Renal cortical epithelial cell (primary cell): ENCODE data around the gene FLG2. TPM values are rescaled to one million over a fixed set of nuclear protein-coding genes. Genes with fewer than 3 reads are reported as not detected.
"Not testable (repeated sequence)": the region's sequence is repeated elsewhere in the genome, so short reads cannot be mapped to it uniquely, and the experiment has no call there.

ENCODE experiments used
- DNase-seq: peaks from one replicate; pipeline ENCODE4 v3.0.0-alpha.2; 2011; ENCODE audit warnings: low read depth
- total RNA-seq: library from RNA; depleted of rRNA; stranded (reverse); fragments of >200 nt; gene quantifications from 2 replicates; pipeline ENCODE4 v1.2.3, GENCODE V29; 2014

Gene FLG2
- total RNA-seq, 1 donor from 2014 or later = not detected

- not testable (repeated sequence) for DNase-seq
These were observed 47.6 kb downstream of the FLG2 start for GRCh38 chr1:152312169-152312568.

DNA sequence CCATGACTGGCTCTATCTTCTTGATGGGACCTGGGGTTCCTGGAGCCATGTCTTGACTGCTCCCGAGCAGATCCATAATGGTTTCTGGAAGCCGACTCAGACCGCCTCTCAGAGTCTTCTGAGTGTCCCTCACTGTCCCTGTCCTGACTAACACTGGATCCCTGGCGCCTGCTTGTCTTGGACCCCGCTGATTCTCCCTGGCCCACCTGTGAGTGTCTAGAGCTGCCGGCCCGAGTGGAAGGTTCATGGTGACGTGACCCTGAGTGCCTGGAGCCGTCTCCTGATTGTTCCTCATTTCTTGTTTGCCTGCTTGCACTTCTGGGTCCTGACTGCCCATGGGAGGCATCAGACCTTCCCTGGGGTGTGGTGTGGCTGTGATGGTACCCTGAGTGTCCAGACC, 49.9 kb downstream of the FLG2 start:
- no peak for DNase-seq

DNA sequence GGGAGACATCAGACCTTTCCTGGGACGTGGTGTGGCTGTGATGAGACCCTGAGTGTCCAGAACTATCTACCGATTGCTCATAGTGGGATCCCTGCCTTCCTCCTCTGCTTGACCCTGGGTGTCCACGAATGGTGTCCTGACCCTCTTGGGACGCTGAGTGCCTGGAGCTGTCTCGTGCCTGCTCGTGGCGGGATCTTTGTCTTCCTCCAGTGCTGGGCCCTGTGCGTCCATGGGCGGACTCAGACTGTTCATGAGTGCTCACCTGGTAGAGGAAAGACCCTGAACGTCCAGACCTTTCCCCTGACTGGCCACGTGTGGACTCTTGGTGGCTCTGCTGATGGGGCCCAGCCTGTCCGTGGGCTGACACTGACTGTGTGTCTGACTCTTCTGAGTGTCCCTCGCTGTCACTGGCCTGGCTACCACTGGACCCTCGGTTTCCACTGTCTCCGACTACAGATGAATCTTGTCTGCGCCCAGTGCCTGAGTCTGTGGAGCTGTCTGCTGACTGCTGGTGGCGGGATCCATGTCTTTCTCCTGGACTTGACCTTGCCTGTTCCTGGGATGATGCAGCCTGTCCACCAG, 50.4 kb downstream of the FLG2 start:
- not testable (repeated sequence) for DNase-seq

GRCh38 chr1:152308758-152309157, 51.0 kb downstream of the FLG2 start:
- DNase-seq = not testable (repeated sequence)

- DNase-seq = not testable (repeated sequence)
These were observed 51.8 kb downstream of the FLG2 start for GRCh38 chr1:152307970-152308369.

- DNase-seq = not testable (repeated sequence)
These were observed 53.7 kb downstream of the FLG2 start for GRCh38 chr1:152306123-152306522.

GRCh38 chr1:152304773-152305172, 55.0 kb downstream of the FLG2 start:
- DNase-seq = not testable (repeated sequence)

DNA sequence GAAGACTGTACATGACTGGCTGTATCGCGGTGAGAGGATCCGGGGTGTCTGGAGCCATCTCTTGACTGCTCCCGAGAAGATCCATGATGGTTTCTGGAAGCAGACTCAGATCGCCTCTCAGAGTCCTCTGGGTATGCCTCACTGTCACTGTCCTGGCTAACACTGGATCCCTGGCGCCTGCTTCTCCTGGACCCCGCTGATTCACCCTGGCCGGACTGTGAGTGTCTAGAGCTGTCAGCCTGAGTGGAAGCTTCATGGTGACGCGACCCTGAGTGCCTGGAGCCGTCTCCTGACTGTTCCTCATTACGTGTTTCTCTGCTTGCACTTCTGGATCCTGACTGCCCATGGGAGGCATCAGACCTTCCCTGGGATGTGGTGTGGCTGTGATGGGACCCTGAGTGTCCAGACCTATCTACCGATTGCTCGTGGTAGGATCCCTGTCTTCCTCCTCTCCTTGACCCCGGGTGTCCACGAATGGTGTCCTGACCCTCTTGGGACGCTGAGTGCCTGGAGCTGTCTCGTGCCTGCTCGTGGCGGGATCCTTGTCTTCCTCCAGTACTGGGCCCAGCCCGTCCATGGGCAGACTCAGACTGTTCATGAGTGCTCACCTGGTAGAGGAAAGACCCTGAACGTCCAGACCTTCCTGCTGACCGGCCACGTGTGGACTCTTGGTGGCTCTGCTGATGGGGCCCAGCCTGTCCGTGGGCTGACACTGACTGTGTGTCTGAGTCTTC, 56.5 kb downstream of the FLG2 start:
- DNase-seq = not testable (repeated sequence)

Other genes starting within 250 kb of the FLG2 start
- gene TCHH, start 244.6 kb downstream of the FLG2 start, total RNA-seq = 0.10 TPM in 1 of 2 replicates, not detected in the other
- 0.10 TPM in 1 of 2 replicates, not detected in the other for gene RPTN, start 200.8 kb downstream of the FLG2 start, total RNA-seq
- gene HRNR, start 135.8 kb downstream of the FLG2 start, total RNA-seq = under 0.01 TPM in 2 replicates
- 1.7 and 10.9 TPM in 2 replicates for gene FLG, start 34.8 kb downstream of the FLG2 start, total RNA-seq
- gene CRNN, start 54.3 kb upstream of the FLG2 start, total RNA-seq = not detected in 2 replicates
- gene LCE5A, start 150.8 kb upstream of the FLG2 start, total RNA-seq = not detected in 2 replicates
- not detected in 2 replicates for gene CRCT1, start 154.5 kb upstream of the FLG2 start, total RNA-seq
- gene LCE3E, start 206.8 kb upstream of the FLG2 start, total RNA-seq = not detected in 2 replicates
- gene LCE3D, start 220.5 kb upstream of the FLG2 start, total RNA-seq = not detected in 2 replicates
- not detected in 2 replicates for gene LCE3C, start 240.2 kb upstream of the FLG2 start, total RNA-seq